Measurements from ENCODE around the gene SECISBP2.
"Not testable (repeated sequence)": the region's sequence is repeated elsewhere in the genome, so short reads cannot be mapped to it uniquely, and the experiment has no call there.

Gene SECISBP2

GRCh38 chr9:89309608-89310474 lies 8.5 kb upstream of the SECISBP2 start:
- no peak for DNase-seq (ENCODE audit: low read depth)

DNA sequence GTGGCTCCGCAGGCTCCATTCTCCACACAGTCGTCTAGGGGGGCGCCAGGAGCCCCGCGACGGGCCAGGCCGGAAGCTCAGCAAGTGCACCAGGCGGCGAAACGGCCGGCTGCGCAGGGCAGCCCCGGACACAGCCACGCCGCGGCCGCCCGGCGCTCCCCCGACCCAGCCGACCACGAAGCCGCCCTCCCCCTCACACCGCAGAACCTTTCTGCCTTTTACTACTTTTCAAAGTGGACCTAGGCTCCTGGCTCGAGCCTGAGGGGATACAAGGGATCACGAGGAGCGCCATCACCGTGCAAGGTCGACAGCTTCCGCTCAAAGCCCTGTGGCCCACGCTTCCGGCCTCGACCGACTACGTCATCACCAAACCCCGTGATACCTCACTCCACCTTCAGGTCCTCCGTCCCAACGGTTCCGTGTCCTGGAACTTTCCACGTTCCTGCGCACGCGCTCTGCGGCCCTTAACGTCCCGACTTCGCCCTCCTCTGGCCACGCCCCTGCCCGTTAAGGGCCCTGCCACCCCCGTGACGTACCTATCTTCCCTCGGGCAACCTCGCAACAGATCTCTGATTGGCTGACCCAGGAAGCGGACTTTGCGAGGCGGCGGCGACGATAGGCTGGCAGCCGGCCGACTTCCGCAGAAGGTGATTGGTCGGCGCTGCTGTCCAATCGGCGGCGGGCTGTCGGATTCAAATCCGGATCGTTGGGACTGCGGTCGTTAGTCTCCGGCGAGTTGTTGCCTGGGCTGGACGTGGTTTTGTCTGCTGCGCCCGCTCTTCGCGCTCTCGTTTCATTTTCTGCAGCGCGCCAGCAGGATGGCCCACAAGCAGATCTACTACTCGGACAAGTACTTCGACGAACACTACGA lies 7.6 kb upstream of the SECISBP2 start, which contains the start of gene CKS2:
Gene CKS2, plus strand, starts transcription at position 721 of the 871 bp plus-strand sequence. Its CDS starts 98 bp downstream, at position 819.
- peak; percentile 100 for DNase-seq (ENCODE audit: low read depth)

DNA sequence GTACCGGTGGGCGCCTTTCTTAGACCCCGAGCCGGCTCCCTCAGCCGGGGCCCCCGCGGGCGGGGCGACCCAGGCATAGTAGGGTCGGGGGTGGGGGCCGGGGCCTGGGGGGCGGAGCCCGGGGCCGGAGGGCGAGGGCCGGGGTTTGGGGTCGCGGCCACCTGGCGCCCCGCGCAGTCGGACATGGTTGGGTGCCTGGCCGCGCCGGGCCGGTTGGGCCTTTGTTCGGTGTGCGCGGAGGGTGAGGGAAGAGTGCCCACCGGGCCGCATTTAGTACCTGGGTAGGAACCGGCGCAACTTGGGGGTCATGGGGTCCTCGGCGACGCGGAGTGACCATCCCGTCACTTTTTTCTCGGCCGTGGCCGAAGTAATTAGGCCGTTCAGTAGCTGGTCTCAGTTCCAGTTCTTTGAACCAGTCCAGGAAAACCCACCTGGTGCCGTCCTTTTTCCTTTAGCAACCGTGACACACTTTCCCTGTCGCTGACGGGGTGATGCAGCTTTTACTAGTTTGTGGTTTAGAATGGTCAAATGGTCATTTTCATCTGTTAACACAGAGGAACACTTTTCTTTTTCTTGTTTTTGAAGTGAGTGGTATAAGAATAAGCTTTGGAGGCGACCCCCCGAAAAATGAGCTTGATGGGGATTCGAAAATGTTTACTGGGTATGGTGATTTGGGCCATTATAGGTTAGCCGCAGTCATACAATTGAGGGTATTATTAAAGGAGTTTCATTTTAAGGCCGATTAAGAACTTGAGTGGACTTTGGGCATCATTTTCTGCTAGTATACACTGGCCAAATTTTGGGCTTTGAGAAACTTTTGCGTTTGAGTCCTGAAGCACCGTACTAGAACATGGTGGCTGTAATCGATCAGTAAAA lies 6.7 kb upstream of the SECISBP2 start:
- DNase-seq (ENCODE audit: low read depth) = no peak

- DNase-seq (ENCODE audit: low read depth) = no peak
These were observed 6.1 kb upstream of the SECISBP2 start for GRCh38 chr9:89312222-89312571.

DNA sequence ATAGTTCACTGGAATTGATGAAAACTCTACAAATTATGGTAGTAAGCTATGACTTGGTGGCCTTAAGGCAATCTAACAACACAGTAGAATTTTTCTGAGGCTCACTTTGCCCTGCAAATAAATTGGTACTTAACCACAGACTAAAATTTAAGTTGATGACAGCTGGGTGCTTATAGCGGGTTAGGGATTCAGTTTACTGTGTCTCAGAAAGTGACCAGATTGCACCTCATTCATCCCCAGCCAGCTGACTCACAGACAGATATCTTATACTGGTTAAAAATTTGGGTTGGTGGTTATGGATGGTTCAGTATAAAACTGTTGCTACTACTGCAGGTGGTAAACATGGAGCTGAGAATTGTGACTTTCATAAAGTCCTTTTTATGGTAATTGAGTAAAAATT lies 4.5 kb upstream of the SECISBP2 start:
- DNase-seq (ENCODE audit: low read depth) = no peak

DNA sequence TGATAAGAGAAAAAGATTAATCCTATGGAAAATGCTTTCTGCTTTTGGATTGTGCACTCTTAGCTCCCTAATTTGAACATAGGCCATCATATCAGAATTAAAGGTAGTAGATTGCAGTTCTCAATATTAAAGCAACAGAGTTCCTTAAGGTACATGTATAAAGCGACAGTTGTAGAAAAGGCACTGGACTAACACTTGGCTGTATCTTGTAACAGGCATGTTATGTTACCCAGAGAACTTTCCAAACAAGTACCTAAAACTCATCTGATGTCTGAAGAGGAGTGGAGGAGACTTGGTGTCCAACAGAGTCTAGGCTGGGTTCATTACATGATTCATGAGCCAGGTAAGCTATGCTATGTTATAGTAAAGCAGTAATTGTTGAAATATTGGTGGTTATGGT lies 3.3 kb upstream of the SECISBP2 start:
- DNase-seq (ENCODE audit: low read depth) = no peak

DNA sequence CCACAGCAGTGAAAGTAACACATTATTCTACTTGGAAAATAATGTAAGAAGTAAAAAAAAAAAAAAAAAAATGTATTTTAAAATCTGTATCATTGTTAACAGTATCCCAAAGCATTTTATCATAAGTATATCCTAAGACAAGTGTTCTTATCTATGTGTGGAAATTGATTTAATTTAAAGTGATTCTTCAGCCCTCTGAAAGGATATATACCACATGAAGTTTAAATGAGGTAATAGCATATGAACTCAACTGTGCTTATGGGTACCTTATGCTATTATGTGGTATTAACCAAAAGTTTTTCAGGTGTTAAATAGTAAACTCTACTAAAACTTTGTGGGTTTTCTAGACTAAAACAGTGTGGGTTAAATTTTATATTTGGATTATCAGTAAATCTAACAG lies 2.8 kb upstream of the SECISBP2 start:
- no peak for DNase-seq (ENCODE audit: low read depth)

DNA sequence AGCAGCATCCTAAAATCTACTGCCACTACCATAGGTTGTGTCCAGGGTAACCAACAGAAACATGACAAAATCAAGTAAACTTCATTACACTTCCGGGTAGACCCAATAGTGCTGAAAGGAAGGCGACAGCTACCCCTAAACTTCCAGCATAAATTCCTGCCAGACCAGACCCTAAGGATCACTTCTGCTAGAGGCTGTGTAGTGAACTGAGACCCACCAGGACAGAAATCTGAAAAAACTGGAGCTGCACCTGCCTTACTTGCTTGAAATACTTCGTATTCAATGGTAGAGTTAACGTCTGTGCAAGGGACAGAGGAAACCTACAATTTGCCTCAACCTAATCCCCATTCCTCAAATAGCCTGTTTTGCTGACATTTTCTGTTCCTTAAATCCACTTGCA lies 1.0 kb upstream of the SECISBP2 start:
- DNase-seq (ENCODE audit: low read depth) = no peak

DNA sequence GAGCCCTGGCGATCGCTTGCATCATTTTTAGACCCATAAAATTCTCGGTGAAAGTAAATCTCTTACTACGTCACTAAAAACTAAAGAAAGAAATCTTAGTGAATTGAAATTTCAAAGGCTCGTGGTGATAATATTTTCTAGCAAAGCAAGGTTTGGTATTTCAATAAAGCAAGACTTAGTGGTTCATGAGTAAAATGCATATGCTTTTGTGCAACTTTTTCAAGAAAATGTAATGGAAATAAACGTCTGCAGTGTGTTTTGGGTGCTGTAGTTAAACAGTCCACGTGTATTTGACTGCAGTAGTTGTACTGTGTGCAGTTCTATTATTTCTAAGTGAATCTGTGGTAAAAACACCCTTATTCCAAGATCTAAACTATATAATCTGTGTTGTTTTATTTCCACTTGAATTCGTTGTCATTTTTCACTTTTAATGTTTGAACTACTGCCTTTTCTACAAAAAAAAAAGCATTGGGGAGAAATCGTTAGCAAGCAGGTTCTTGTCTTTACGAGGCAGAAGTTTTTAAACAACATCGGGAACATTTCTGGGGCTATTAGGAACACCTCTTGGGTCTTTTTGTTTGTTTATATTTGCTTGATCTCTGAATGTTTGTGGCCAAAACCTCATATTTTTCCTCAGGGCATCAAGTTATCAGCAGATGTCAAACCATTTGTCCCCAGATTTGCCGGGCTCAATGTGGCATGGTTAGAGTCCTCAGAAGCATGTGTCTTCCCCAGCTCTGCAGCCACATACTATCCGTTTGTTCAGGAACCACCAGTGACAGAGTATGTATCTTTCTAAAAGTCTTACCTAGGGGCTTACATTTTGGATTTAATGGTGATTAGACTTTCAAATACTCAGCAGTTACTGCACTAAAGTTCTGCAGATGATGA lies 960 bp downstream of the SECISBP2 start:
- no peak for DNase-seq (ENCODE audit: low read depth)

- DNase-seq (ENCODE audit: low read depth) = no peak
These were observed 5.1 kb downstream of the SECISBP2 start for GRCh38 chr9:89323390-89323789.

GRCh38 chr9:89325733-89326132 lies 7.4 kb downstream of the SECISBP2 start:
- DNase-seq (ENCODE audit: low read depth) = no peak

DNA sequence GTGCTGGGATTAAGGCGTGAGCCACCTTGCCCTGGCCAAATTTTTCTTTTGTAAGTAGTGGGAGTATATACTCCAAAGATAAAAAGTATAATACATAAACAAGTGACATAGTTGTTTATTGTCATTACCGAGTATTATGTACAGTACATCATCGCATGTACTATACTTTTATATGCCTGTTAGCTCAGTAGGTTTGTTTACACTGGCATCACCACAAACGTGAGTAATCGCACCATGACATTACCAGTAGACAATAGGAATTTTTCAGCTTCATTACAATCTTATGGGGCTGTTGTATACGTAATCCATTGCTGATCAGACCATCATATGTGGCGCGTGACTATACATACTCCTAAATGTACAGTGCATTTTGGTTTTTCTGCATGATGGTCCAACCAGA lies 9.8 kb downstream of the SECISBP2 start:
- no peak for DNase-seq (ENCODE audit: low read depth)

GRCh38 chr9:89329917-89330316 lies 11.6 kb downstream of the SECISBP2 start:
- no peak for DNase-seq (ENCODE audit: low read depth)

- DNase-seq (ENCODE audit: low read depth) = no peak
These were observed 12.2 kb downstream of the SECISBP2 start for GRCh38 chr9:89330513-89330912.

- no peak for DNase-seq (ENCODE audit: low read depth)
These were observed 21.5 kb downstream of the SECISBP2 start for GRCh38 chr9:89339807-89340206.

DNA sequence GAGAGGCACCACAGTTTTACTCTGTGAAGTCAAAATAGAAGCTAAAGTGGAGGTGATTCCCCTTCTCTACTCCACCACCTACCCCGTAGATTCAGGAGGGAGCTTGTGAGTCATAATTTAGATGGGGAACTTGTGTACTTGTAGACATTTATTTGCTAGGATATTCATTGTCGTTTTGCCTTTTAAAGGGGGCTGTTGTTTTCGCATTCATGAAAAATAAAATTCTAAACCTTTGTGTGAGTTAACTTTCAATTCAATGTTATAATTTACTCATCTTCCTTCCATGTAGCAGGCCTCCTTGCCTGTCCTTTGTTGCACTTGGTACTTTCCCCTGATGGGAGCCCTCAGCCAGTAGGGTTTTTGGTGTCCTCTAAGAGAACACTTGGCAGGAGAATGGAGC lies 22.0 kb downstream of the SECISBP2 start:
- DNase-seq (ENCODE audit: low read depth) = no peak

GRCh38 chr9:89342213-89342612 lies 23.9 kb downstream of the SECISBP2 start:
- DNase-seq (ENCODE audit: low read depth) = no peak

- no peak for DNase-seq (ENCODE audit: low read depth)
These were observed 24.6 kb downstream of the SECISBP2 start for GRCh38 chr9:89342948-89343347.

DNA sequence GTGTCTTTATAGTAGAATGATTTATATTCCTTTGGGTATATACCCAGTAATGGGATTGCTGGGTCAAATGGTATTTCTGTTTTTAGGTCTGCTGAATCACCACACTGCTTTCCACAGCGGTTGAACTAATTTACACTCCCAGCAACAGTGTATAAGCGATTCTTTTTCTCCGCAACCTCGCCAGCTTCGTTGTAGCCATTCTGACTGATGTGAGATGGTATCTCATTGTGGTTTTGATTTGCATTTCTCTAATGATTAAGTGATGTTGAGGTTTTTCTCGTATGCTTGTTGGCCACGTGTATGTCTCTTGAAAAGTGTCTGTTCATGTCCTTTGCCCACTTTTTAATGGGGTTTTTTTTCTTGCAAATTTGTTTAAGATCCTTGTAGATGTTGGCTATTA lies 25.5 kb downstream of the SECISBP2 start:
- not testable (repeated sequence) for DNase-seq (ENCODE audit: low read depth)

DNA sequence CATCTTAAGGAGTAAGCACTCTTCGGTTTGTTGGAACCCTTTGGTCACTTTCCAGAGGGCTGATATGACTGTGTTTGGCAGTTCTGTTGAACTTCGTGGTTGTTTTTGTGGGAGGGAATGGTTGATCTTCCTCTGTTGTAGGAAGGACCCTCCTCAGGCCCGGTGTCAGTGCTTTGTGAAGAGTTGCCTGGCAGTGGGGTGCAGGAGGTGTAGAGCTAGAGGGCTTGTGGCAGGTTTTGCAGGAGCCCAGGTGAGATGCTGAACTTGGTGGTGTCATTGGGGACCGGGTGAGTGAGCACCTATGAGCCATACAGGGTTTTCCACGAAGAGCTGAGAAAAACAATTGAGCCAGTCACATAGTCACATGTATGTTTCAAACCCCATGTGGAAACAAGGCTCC lies 27.2 kb downstream of the SECISBP2 start:
- DNase-seq (ENCODE audit: low read depth) = no peak

DNA sequence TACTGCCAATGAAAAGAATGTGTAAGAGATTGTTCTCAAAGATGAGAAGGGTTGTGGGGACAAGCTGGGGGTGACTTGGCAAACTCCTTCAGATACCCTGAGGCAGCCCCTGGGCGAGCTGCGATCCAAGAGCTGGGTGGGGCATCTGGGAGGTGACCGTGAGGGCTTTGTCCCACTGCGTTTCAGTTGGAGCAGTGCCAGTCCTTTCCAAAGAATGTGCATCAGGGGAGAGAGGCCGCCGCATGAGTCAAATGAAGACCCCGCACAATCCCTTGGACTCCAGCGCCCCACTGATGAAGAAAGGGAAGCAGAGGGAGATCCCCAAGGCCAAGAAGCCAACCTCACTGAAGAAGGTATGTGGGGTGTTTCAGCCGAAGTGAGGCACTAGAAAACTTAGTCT lies 28.4 kb downstream of the SECISBP2 start:
- no peak for DNase-seq (ENCODE audit: low read depth)

Measured in stimulated activated CD8-positive, alpha-beta memory T cell treated with anti-CD3 and anti-CD28 coated beads, Interleukin-4, amount 100 ng/mL, for 24 hours (primary cell).